Measurements from ENCODE around the gene PDE11A.
"Not testable (repeated sequence)": the region's sequence is repeated elsewhere in the genome, so short reads cannot be mapped to it uniquely, and the experiment has no call there.

The PDE11A gene

DNA sequence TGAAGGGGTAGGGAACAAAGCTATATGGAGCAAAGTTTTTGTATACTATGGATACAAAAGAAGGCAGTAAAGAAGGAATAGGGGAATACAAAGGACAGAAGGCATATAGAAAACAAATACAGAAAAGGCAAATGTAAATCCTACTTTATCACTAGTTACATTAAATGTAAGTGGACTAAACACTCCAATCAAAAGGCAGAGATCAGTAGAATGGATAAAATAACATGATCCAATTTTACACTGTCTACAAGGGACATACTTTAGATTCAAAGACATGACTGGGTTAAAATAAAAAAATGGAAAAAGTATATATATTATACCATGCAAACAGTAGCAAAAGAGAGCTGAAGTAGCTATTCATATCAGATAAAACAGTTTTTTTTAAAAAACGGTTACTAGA is 215.0 kb downstream of the PDE11A start:
- no peak for DNase-seq
- intact Hi-C loops (cut with DNase I), result no loop called here

DNA sequence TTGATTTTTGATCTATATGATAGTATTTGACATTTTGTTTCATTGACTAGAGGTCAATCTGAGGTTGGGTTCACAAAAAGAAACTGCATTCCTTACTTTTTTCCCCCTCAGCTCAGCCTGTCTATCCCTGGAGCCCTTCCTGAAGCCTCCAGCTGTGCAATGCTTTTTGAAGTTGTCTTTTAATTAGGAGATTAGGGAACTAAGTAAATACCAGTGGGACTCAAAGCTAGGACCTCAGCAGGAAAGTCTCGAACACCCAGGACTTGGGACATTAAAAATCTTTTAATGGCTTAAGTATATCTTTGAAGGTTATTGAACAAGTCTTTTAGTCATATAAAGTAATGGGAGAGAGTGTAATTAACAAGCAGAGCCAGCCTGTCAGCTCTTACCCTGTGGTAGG is 220.2 kb downstream of the PDE11A start:
- no peak for DNase-seq
- intact Hi-C loops (cut with DNase I), result no loop called here

DNA sequence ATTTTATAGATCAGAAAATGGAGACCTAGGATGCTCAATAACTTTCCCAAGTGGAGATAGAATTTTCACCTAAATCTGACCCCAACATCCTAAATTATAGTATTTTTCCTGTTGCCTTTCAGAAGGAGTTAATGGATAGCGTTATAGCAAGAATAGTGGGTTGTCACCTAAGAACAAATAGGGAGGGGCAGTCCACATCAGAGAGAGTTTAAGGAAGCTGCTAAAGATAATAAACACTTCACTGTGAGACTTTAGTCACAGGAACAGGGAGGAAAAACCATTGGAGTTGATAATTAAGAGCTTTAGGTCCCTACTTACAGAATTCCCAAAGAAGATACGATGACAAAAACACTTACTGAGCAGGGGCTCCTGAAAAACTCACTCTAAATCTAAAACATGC is 229.4 kb downstream of the PDE11A start:
- no peak for DNase-seq
- intact Hi-C loops (cut with DNase I), result no loop called here

DNA sequence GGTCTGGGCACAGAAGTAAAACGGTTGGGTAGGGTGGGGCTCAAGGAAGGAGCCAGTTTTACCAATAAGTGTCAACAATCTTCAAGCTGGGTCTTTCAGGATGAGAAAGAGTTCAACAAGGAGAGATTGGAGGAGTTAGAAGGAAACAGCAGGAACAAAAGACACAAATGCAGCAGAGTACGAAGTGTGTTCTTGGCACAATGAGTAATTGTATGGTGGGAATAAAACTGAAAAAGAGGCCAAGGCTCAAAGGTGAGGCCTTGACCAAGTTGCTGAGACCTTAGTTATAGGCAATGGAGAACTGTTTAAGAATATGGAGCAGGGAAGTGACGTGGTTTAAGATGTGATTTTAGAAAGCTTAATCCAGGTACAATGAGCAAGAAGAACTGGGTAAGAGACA is 230.3 kb downstream of the PDE11A start:
- intact Hi-C loops (cut with DNase I), result no loop called here
- no peak for DNase-seq

DNA sequence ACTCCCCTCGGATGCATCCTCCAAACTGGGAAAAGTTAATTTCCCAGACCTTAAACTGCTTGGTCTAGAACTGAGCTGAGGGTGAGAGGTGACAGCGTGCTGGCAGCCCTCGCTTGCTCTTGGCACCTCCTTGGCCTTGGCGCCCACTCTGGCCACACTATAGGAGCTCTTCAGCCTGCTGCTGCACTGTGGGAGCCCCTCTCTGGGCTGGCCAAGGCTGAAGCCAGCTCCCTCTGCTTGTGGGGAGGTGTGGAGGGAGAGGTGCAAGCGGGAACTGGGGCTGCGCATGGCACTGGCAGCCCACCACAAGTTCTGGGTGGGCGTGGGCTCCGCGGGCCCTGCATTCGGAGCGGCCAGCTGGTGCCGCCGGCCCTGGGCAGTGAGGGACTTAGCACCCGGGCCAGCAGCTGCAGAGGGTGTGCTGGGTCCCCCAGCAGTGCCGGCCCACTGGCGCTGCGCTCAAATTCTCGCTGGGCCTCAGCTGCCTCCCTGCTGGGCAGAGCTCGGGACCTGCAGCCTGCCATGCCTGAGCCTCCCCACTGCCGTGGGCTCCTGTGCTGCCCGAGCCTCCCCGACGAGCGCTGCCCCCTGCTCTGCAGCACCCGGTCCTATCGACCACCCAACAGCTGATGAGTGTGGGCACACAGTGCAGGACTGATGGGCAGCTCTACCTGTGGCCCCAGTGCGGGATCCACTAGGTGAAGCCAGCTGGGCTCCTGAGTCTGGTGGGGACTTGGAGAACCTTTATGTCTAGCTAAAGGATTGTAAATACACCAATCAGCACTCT is 237.0 kb downstream of the PDE11A start:
- intact Hi-C loops (cut with DNase I); DNase-seq: not testable (repeated sequence)

DNA sequence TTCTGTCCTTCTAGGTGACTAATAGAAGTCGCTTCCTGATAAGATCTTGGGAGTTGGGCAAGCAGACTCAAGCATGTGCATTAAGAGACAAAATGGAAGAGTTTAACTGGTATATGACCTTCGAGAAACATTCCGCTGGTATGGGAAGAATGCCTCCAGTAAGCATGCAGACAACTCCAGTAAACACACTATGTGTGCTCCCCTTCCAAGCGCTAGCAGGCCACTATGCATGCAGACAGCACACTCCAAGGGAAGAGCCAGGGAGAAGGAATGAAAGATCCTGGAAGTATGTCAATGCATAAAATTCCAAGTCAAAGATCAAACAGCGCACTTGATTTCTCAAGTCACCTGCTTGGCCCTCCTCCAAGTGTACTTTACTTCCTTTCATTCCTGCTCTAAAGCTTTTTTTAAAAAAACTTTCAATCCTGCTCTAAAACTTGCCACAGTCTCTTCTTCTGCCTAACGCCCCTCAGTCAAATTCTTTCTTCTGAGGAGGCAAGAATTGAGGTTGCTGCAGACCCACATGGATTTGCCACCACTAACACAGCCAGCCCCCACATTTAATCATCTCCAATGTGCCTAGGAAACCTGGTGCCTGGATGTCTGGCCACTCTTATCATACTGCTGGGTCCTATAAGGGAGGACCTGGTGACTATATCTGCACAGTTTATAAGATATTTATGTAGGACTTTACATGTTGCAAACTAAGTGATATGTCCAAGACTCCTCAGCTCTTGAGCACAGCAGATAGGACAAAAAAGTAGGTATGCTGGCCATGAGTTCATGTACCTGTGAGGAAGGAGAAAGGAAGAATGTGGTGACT is 239.8 kb downstream of the PDE11A start:
- DNase-seq, result no peak
- intact Hi-C loops (cut with DNase I), result no loop called here

DNA sequence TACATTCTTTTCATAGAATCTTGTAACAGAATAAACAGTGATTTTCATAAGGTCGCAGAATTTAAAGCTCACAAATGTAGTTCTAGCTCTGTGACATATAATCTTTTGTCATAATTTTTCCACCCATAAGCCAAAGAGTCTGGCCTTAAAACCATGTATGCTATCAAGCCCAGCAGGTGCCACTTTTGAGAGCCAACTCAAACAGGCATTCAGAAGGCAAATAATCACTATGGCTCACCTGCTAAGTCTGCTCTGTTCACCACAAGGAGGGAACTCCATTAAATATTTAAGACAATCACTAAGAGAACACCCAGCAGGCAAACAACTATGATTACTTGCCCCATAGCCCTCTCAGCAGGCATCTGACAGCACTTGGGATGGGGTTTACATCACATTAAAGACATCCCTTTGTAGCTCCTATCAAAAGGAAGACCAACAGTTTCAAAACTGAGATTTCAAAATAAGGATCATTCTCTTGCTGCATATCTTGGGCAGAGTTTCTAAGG is 241.6 kb downstream of the PDE11A start:
- DNase-seq, result no peak
- intact Hi-C loops (cut with DNase I), result no loop called here

DNA sequence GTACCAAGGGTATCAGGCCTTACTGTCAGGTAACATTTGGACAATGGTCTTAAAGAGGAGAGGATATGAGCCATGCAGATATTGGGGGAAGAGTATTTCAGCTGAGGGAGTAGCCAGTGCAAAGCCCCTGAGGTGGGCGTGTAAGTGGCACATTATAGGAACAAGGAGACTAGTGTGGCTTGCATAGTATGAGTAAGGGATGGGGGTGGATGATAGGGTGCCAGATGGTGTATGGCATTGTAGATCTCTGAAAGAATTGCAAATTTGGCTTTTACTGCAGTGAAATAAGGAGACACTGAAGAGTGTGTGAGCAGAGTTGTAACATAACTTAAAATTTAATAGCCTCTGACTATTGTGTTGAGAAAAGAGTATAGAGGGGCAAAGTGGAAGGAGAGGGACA is 244.0 kb downstream of the PDE11A start:
- no peak for DNase-seq
- intact Hi-C loops (cut with DNase I), result no loop called here

DNA sequence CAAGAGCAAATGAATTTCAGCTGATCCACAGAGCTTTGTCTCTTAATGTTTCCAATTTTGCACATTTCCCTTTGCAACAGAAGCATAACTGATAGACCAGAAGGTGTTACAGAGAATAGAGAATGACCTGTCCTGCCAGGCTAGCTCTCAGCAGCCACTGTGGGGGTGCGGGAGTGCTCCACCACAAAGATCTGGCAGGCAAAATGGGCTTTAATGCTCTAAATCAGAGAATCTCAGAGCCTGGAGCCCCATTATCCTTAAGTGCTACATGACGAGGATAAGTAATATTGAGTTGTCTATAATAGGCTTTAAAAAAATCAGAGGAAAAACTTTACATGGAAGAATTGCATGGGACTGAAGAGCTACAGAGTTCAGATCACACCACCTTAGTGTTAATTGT is 245.7 kb downstream of the PDE11A start:
- DNase-seq, result no peak
- intact Hi-C loops (cut with DNase I), result no loop called here

DNA sequence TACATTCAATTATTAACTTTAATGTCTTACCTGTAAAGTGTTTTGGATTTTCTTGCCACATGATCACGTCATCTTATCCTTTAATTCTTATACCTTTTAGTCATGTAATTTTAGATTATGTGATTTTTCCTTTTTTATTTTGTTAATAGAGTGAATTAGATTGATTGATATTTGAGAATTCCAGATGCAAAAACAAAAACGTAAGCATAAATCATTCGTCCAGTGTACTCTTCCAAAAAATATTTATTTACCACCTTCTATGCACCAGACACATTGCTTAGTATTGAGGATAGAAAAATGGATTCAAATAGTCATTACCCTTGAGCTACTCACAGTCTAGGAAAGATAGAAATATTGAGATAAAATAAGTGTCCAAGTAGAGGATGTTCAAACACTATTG is 249.6 kb downstream of the PDE11A start:
- no peak for DNase-seq
- intact Hi-C loops (cut with DNase I), result no loop called here

DNA sequence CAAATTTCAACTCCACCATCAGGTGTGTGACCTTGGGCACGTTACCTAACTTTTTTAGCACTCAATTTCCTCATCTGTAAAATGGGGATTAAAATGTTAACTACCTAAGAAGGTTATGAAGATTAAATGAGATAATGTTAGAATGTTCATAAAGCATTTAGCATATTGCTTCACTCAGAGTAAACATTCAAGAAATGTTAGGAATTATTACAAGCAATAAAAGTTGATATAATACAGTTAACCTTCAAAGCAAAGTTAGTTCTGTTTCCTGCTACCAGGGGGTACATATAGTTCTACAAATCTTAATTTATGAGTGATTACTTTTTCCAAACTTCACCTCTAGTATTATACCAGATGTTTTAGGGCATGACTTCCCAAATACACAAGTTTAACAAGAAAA is 254.2 kb downstream of the PDE11A start:
- intact Hi-C loops (cut with DNase I), result no loop called here
- DNase-seq, result no peak

DNA sequence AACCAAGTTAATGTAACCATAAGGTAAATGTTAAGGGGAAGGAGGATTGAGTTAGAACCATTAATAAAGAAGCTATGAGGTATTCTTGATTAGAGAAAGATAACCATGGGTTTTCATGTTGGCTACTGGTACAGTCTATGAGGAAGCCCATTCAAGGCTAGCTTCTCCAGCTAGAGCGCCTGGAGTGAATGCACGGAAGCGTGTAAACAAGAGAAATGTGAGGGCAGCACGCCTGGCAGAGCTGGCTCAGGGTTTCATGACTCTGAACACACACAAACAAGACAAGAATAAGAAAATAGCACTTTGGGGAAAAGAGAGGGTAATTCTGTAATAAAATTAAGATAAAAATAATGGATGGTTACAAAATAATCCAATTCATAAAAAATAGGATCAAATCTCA is 255.3 kb downstream of the PDE11A start:
- intact Hi-C loops (cut with DNase I), result no loop called here
- no peak for DNase-seq

DNA sequence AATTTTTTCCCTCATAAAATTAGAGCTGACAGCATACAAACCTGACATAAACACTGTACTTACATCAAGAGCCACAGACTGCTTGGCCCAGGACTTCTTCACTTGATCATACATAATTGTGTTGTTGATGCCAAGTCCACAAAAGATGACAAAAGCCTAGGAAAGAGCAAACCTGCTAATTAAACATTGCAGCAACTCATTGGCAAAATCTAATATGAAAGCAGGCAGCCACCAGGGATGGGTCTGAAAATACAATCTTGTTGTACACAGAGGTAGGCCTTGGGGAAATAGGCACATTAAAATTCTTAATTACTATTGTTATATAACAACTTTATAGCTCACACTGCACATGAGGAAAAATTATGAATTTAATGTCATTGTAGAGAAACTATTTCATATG is 255.8 kb downstream of the PDE11A start:
- DNase-seq, result no peak
- intact Hi-C loops (cut with DNase I), result no loop called here

DNA sequence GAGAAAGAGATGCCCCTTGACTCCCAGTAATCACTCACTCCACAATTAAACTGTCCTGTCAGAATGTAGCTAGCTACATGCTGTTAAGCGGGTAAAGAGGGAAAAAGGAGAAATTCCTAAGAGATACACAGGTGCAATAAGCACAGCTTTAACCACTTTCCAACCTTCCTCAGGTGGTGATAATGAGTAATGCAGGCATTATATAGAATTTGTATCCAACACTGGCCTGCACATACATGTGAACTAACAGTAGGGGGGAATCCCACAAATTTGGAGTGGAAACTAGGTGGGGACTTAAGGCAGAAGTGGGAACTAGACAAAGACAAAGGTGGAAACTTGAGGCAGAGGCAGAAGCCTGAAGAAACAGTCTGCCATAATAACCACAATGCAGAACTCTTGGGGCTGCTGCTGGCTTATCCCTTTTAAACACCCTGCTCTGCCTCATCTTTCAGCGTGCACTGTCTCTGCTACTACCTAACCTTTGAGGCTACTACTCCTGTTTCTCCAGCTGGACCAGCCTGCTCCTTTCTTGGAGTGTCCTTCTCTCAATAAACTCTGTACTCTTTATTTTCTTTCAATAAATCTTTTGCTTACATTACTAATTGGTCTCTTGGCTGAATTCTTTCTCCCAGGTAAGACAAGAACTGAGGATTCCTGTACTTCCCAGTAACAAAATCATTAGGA is 259.7 kb downstream of the PDE11A start:
- intact Hi-C loops (cut with DNase I), result no loop called here
- DNase-seq, result no peak

DNA sequence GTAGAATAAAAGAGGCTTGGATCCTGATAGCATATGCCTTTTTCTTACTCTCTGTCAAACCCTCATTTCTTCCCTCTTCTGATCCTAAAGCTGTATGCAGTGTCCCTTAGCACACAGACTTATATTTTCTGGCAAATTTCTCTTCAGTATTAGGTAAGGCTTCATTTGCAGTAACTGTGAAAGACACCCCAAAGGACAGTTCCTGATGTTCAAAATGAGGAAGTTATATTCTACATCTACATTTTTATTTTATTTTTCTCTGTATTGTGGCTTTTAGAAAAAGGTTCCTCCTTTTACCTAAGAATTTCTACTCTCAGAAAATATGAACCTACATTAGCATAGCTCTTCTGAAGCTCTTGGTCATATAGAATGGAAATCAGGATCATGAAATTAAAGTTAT is 261.7 kb downstream of the PDE11A start:
- DNase-seq, result no peak
- intact Hi-C loops (cut with DNase I), result no loop called here

DNA sequence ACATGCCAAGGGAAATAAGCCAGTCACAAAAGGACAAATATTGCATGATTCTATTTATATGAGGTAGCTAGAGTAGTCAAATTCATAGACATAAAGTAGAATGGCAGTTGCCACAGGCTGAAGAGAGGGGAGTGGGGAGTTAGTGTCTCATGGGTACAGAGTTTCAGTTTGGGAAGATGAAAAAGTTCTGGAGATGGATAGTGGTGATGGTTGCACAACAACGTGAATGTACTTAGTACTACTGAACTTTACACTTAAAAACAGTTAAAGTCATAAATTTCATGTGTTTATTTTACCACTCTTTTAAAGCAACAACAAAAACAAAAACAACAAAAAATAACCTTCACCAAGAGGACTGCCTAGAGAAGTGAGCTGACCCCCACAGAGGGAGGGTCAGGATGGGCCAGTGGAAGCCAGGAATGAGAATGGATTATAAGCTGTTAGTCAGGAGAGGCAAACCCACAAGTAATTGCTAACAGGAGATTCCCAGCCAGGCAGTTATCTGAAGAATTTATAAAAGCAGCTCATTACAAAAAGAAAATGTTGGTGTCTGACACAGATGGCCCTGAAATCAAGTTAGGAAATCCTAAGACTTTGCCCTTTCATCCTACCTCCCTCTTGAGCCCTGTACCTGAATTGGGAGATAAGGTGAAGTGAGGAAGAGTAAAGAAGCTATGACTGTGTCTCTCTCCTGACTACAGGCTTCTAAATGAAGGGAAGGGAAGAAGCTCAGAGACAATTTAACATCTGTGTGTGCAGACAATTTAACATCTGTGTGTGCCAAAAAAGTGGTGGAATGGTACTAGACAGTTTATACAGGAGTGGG is 263.4 kb downstream of the PDE11A start:
- DNase-seq, result no peak
- intact Hi-C loops (cut with DNase I), result no loop called here

DNA sequence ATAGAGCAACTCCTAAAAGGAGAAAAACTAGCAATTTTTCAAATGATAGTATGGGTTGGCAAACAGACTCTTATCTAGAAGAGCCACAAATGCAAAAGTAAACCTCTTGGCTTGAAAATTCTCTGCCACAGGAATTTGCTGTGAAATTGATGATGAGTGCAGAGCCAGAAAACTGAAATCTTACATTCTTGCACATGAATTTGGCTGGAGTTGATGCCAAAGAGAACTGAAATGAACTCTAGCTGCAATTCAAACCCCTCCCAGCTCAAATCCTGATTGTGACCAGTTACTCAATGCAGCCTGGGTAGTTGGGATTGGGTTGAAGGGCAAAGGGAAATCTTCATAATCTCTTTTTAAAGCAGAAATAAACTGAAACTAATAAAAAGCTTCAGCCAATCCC is 266.6 kb downstream of the PDE11A start:
- no peak for DNase-seq
- intact Hi-C loops (cut with DNase I), result no loop called here

DNA sequence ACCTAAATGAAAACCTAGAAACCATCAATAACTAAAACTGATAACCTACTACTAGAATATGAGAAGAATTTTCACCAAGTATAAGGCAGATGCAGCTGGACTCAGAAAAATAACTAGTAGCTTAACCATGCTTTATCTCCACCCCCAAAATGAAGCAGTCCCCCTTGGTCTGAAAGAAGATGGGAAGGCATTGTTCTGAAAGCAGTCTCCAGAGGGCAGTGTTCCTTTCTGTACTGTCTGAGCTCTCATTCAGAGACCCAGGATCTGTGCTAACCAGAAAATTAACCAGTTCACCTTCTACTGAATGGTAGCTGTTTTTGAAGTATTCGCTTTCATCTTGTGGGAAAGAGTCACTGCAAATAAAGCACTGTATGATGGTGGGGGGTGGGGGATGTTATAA is 273.0 kb downstream of the PDE11A start:
- intact Hi-C loops (cut with DNase I), result no loop called here

DNA sequence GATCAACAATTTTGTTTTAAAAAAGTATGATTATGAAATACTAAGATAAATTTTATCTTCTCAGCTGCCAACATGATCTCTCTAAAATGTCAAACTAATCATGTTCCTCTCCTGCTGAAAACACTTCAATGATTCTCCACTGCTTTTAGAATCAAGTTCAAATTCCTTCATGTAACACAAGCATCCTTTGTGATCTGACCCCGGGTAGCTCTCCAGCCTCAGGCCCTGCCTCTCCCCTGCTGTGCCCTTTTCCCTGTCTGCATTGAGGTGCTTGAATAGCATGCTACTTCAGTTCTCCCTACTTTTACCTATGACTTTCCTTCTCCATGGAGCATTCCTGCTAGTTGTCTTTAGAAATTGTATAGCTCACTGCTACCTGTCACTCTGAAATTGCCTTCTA is 274.8 kb downstream of the PDE11A start:
- intact Hi-C loops (cut with DNase I), result no loop called here
- no peak for DNase-seq

More for the DNA sequence above, 273.0 kb downstream of the PDE11A start:
- peak in 2 of 42 donors; percentile 8 to 10 for DNase-seq

Data from head of caudate nucleus (tissue), 42 donors.